IPS-18a (cell line): Measurements from ENCODE around the gene IRF4.

ENCODE experiments used
- H3K27ac ChIP-seq: one replicate; pipeline ENCODE4 v1.5.1; 2013; ENCODE audit warnings: low read length
- H3K27me3 ChIP-seq: one replicate; pipeline ENCODE4 v1.6.1; 2013; ENCODE audit warnings: mild to moderate bottlenecking, low read length; ENCODE audit not compliant: control insufficient read depth, insufficient read depth
- H3K36me3 ChIP-seq: one replicate; pipeline ENCODE4 v1.6.1; 2013; ENCODE audit warnings: low read depth, low read length; ENCODE audit not compliant: control insufficient read depth
- H3K4me1 ChIP-seq: one replicate; pipeline ENCODE4 v1.6.1; 2013; ENCODE audit warnings: low read depth, low read length; ENCODE audit not compliant: control insufficient read depth
- H3K4me3 ChIP-seq: one replicate; pipeline ENCODE4 v1.5.1; 2013; ENCODE audit warnings: low read length
- H3K9ac ChIP-seq: one replicate; pipeline ENCODE4 v1.6.1; 2013; ENCODE audit warnings: mild to moderate bottlenecking, low read length, moderate library complexity
- H3K9me3 ChIP-seq: one replicate; pipeline ENCODE4 v1.6.1; 2013; ENCODE audit warnings: low read depth, low read length; ENCODE audit not compliant: control insufficient read depth

IRF4 gene

DNA sequence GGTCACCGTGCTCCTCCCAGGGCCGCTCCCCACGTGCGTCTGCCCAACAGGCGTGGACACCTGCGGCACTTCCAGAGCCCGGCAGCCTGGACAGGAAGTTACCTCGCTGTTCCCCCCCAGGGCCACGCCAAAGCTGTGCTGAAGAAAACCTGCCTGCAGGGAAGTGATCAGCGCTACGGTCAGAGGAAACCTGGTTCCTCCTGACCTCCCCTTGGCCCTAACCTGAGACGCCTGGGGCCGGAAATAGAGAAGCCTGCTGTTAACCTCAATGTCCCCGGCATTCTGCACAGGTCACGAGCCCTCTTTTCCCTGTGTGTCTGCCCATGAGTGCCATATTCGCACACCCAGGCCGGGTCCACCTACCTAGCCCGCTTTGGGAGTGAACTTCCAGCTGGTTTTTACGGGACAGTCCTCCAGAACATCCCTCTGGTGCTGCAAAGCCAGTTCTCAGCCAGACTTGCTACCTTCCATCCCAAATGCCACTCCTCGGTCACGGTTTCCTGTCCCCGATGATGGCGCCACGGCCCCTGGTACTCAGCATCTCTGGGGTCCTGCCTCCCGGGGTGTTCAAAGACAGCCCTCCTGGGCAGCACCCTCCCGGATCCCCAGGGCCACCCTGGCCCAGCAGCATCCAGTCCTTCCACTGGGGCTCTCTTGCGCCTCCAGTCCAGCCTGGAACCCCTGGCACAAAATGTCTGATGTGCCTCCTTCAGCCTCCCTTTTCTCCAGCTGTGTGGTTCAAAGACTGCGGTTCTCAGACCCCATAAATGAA is 12.0 kb upstream of the IRF4 start:
- no peaks in the 10 kb centered on the region for H3K36me3 ChIP-seq
- H3K9me3 ChIP-seq: peaks cover 10% of the 10 kb centered on the region
- H3K4me1 ChIP-seq: no peaks in the 10 kb centered on the region
- no peak overlapping the region for H3K9ac ChIP-seq
- no peaks in the 10 kb centered on the region for H3K27me3 ChIP-seq
- no peak overlapping the region for H3K27ac ChIP-seq
- no peak overlapping the region for H3K4me3 ChIP-seq

DNA sequence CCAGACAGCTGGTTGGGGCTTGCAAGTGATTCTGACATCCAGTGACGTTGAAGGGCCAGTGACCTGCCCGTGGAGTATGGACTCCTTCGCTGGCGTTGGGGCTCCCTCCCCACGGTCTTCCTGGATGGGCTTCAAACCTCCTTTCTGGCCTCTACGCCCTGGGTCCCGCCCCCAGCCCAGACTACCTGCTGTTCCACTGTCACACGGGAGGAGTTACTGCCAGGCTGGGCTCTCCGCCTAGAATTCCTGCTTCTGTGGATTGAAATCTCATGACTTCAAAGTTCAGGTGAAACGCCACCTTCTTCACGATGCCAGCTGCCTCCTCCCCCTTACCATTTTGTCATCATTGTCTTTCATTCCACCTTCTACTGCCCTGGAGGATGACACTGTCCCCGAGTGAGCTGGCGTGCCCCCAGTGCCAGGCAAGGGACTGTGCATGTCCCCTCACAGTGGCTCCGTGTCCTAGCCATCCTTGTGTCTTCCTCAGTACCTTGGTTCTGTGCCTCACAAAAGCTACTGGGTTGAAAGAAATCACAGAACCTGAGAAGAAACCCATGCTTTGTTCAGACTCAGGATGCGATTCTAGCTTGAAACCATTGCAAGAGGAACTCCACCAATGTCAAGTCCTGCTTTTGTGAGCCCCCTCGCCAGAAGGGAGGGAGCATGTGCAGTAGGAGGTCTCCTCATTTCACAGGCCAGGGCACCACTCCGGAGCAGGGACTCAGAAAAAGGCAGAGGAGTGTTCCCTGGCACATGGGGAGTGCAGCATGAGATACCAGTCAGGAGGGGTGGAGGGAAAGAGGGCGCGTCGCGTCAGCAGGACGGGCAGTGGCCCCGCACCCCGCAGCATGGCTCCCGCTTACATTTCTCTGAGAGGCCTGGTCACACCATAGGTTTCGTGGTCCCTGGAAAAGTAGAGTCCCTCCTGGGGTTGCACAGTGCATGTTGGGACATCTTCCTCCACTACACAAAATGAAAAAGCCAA is 11.0 kb upstream of the IRF4 start:
- H3K9me3 ChIP-seq: peaks cover 7% of the 10 kb centered on the region
- H3K36me3 ChIP-seq: no peaks in the 10 kb centered on the region
- H3K27ac ChIP-seq: no peak overlapping the region
- no peak overlapping the region for H3K9ac ChIP-seq
- no peaks in the 10 kb centered on the region for H3K4me1 ChIP-seq
- no peak overlapping the region for H3K4me3 ChIP-seq
- H3K27me3 ChIP-seq: no peaks in the 10 kb centered on the region

DNA sequence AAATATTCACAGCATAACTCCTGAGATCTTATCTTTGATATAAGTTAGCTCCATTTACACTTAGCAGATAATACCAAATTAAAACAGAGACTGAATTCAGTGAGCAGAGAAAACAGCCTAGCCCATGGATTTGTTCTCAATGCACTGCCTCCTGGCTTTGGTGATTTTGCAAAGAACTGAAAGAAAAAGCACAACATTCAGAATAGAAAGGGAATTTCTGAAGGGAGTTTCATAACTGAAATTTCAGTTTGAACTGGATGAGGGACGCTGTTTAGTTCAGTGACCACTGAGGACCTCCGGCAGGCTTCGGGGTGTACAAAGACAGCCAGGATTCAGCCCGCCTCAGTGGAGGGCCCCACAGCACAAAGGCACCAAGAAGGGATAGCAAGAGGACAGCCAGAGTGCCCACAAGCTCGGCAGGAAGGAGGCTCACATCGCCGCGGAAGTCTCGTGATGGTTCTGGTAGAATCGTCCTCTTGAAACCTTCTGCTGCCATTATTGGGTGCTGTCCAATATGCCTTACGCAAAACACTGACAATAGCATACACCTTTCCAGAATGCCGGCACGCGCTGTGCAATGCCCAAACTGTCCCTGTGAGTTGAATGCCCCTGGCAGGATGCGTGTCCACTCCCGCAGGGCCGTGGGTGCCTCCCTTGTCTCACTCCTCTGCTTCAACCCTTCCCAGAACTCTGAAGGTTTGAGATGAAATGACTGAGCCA is 9.7 kb upstream of the IRF4 start:
- no peak overlapping the region for H3K27ac ChIP-seq
- no peak overlapping the region for H3K4me3 ChIP-seq
- H3K4me1 ChIP-seq: no peaks in the 10 kb centered on the region
- H3K36me3 ChIP-seq: no peaks in the 10 kb centered on the region
- peaks cover 3% of the 10 kb centered on the region for H3K9me3 ChIP-seq
- peaks cover under 1% of the 10 kb centered on the region for H3K27me3 ChIP-seq
- H3K9ac ChIP-seq: no peak overlapping the region

DNA sequence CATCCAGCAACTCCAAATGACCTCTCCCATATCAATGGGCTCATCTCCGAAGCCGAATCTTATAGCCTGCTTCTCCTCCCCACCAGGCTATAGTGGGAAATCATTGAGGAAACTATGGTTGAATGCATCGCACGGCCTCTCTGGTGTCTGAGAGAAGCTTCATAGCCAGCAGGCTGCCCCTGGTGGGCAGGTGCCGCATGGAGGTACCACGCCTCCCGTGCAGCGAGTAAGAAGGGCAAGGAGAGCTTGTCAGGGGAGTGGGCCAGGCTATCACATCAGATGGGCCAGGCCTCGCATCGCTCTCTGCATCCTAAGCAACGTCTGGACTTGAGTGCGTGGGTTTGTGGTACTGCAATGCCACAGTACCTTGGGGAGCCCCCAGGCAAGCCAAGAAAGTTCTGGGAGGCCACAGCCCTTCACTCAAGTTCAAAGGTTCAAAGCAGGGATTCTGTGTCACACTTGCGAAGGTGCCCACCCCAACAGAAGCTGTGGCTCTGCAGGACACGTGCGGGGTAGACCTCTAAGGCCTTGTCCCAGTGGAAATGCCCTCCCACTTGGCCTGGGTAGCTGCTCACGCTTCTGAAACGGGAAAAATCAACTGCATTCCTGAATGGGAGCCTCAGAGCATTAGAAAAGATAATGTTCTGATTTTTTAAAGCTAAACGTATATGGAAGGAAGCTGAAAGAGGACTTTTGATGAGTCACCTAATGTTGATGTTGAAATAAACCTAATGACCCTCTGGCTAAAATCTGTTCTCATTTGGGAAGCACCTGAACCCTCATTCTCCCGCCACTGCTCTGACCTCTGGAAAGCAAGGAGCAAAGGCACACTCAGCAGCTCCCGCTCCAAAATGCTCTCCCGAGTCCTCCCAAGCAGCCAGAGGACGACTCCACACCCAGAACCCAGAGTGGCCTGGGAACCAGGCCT is 8.4 kb upstream of the IRF4 start:
- no peak overlapping the region for H3K27ac ChIP-seq
- H3K4me3 ChIP-seq: no peak overlapping the region
- H3K36me3 ChIP-seq: no peaks in the 10 kb centered on the region
- no peaks in the 10 kb centered on the region for H3K4me1 ChIP-seq
- no peak overlapping the region for H3K9ac ChIP-seq
- H3K27me3 ChIP-seq: peaks cover 12% of the 10 kb centered on the region
- H3K9me3 ChIP-seq: peaks cover 3% of the 10 kb centered on the region

DNA sequence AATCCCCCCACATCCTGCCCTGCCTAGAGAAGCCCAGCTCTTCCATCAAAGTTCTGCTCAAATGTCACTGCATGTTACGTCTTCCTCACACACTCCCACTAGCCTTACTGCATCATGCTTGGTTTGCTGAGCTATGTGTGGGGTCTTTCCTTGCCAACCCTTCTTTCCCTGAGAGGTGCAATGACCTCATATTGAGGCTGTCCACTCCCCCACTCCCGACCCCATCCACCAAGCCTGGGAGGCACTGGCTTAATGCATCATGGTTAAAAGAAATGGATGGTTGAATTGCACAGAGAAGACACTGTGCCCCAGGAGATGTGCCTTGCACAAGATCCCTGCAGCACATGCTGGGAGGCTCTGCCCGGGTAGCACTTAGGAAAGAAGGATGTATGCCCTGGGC is 7.7 kb upstream of the IRF4 start:
- H3K9me3 ChIP-seq: peaks cover 3% of the 10 kb centered on the region
- H3K9ac ChIP-seq: no peak overlapping the region
- no peak overlapping the region for H3K4me3 ChIP-seq
- H3K36me3 ChIP-seq: no peaks in the 10 kb centered on the region
- H3K27ac ChIP-seq: no peak overlapping the region
- peaks cover 18% of the 10 kb centered on the region for H3K27me3 ChIP-seq
- H3K4me1 ChIP-seq: no peaks in the 10 kb centered on the region

DNA sequence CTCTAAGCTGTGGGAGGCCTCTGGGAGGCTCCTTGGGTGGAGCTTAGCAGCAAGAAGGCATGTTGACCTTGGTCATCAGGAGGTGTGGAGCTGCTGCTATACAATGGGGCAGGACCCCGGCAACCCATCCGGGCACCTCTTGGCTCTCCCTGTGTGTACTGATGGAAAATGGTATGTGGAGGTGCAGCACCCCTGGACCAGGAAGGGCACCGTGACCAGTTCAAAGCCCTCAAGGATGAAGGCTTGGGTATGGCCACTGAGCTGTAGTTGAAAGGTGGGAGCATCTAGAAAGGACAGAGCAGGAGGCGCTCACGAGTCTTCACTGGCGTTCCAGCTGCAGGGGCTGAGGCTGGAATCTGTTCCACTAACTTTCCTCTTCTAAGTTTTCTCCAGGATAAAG is 6.7 kb upstream of the IRF4 start:
- Histone ChIP-seq H3K27ac (no peak overlapping the region), H3K9me3 (peaks cover 3% of the 10 kb centered on the region), H3K36me3 (no peaks in the 10 kb centered on the region), H3K9ac (no peak overlapping the region), H3K4me1 (no peaks in the 10 kb centered on the region), H3K27me3 (peaks cover 29% of the 10 kb centered on the region), H3K4me3 (no peak overlapping the region)

DNA sequence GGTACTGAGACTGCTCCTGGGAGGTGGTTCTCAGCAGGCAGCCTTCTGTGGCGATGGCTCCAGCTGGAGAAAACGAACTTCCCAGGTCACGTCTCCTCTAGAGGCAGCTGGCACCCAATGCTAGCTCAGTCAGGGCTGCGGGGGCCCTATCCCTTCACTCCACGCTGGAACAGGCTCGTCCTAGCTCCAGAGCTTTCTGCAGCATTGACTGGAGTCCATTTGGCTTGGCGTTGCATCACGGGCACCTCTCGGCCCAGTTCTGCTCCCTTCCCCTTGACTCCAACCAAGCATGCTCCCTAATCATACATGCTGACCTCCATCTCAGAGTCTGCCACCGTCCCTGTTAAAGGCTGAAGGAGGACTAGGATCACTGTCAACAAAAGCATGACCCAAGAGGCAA is 5.9 kb upstream of the IRF4 start:
- no peaks in the 10 kb centered on the region for H3K4me1 ChIP-seq
- peaks cover 36% of the 10 kb centered on the region for H3K27me3 ChIP-seq
- no peak overlapping the region for H3K4me3 ChIP-seq
- no peak overlapping the region for H3K27ac ChIP-seq
- H3K36me3 ChIP-seq: no peaks in the 10 kb centered on the region
- peaks cover 3% of the 10 kb centered on the region for H3K9me3 ChIP-seq
- H3K9ac ChIP-seq: no peak overlapping the region

DNA sequence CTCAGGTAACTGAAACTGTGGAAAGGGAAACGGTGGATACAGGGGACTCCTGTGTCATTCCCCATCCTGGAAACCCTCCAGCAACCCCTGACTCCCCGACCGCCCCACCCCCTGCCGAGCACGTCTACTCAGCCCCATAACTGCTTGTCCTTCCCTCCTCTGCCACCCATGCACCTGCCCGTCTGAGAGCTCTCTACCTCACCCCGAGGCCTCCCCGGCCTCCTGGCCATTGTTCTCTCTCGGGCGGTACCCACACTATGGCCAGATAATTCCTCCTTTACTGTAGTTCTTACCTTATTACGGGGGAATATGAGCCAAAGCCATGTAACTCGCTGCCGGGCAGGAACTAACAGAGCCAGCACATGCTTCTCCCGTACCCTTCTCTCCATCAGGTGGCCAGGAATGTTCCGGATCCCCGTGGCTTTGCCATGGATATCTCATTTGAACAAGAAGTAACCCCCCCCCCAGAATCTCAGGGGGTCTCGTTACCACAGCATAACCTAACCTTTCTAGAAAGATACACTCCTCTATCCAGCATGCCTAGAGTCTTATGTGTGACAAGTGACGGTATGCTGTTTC is 4.8 kb upstream of the IRF4 start:
- no peak overlapping the region for H3K9ac ChIP-seq
- H3K27ac ChIP-seq: no peak overlapping the region

DNA sequence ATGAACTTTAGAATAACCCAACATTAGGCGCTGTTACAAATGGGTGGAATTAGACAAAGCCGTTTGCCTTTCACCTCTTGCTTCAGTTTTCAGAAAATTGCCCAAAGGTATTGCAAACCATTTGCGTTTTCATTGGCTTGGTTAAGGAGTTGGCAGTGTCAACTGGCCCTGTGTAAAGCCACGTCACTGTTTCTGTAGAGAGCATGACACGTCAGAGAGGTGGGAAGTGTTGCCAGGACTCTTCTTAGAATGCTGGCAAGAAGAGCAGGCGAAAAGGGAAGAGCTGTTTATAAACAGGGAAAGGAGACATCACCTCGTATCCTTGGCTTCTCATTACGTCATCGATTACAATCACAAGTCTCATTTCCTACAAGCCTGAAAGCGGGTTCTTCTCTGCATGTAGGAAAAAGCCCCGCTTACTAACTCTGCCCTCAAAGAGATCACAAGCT is 4.2 kb upstream of the IRF4 start:
- Histone ChIP-seq H3K27me3 (peaks cover 52% of the 10 kb centered on the region), H3K4me1 (no peaks in the 10 kb centered on the region), H3K9me3 (no peaks in the 10 kb centered on the region), H3K9ac (no peak overlapping the region), H3K4me3 (no peak overlapping the region), H3K36me3 (no peaks in the 10 kb centered on the region), H3K27ac (no peak overlapping the region)

More for the DNA sequence above, 4.8 kb upstream of the IRF4 start:
- Histone ChIP-seq H3K27me3 (peaks cover 47% of the 10 kb centered on the region), H3K4me1 (no peaks in the 10 kb centered on the region), H3K4me3 (no peak overlapping the region), H3K36me3 (no peaks in the 10 kb centered on the region), H3K9me3 (no peaks in the 10 kb centered on the region)

DNA sequence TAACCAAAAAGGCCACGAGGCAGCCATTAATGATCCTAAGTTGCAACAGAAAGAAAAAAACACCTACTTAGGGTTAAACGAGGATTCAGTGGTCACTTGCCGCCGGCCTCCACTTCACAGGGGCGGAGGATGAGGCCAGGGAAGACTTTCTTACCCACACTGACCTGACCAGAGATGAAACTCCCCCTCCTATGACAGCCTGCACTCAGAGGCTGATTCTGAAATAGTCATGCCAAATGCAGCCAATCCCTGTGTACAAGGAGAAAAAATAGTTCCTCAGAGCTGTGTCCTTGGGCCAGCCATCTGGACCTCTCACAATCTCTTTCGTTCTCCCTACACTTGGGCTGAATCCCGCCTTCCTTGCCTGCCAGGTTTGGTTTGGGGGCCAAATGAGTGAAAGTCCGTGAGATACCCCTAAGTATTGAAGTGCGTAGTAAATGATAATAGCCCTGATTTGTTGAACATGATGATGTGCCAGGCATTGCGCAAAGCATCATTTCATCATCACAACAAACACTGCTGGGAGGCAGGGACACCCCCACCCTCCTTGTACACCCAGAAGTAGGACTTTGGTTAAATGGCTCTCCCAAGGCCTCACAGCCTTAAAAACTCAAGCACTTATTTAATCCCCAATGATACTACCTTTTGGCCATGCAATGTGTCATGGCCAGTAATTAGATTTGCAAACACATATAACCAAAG is 3.2 kb upstream of the IRF4 start:
- Histone ChIP-seq H3K9me3 (no peaks in the 10 kb centered on the region), H3K27me3 (peaks cover 63% of the 10 kb centered on the region), H3K27ac (no peak overlapping the region), H3K4me3 (no peak overlapping the region), H3K4me1 (no peaks in the 10 kb centered on the region), H3K36me3 (no peaks in the 10 kb centered on the region), H3K9ac (no peak overlapping the region)
